ENCODE results near the gene USH2A. TPM values are rescaled to one million over a fixed set of nuclear protein-coding genes. Genes with fewer than 3 reads are reported as not detected.

USH2A gene
- total RNA-seq, 2 donors from 2014 or later = 0.62 to 3.1 TPM

- Mint-ChIP-seq H3K4me1 (peaks cover 6% of the 10 kb centered on the region), H3K9me3 (no peaks in the 10 kb centered on the region), H3K4me3 (no peak overlapping the region), H3K27me3 (ENCODE audit: insufficient read depth) (no peaks in the 10 kb centered on the region), H3K36me3 (ENCODE audit: low read depth) (no peaks in the 10 kb centered on the region), H3K27ac (no peak overlapping the region)
- H3K9ac ChIP-seq (ENCODE audit: extremely low read depth, low read length, poor library complexity, severe bottlenecking) = no peak overlapping the region
- H3K9me3 ChIP-seq (ENCODE audit: control insufficient read depth, low read length) = no peaks in the 10 kb centered on the region
- H3K36me3 ChIP-seq (ENCODE audit: control insufficient read depth, insufficient read depth, low read length) = no peaks in the 10 kb centered on the region
- 91 to 94% methylated on average over 2 of the region's 3 CpGs for WGBS, 2 experiments (ENCODE audit: insufficient coverage in 1 of 2, insufficient read length in 1 of 2)
- TF ChIP-seq, protein P1, sequence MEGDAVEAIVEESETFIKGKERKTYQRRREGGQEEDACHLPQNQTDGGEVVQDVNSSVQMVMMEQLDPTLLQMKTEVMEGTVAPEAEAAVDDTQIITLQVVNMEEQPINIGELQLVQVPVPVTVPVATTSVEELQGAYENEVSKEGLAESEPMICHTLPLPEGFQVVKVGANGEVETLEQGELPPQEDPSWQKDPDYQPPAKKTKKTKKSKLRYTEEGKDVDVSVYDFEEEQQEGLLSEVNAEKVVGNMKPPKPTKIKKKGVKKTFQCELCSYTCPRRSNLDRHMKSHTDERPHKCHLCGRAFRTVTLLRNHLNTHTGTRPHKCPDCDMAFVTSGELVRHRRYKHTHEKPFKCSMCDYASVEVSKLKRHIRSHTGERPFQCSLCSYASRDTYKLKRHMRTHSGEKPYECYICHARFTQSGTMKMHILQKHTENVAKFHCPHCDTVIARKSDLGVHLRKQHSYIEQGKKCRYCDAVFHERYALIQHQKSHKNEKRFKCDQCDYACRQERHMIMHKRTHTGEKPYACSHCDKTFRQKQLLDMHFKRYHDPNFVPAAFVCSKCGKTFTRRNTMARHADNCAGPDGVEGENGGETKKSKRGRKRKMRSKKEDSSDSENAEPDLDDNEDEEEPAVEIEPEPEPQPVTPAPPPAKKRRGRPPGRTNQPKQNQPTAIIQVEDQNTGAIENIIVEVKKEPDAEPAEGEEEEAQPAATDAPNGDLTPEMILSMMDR (conservative IDR thresholded peaks at IDR 0.05) = no peak
- H3K27me3 ChIP-seq (ENCODE audit: control insufficient read depth, insufficient read depth, low read length, poor library complexity, severe bottlenecking) = no peaks in the 10 kb centered on the region
- no peak overlapping the region for H3K4me3 ChIP-seq (ENCODE audit: low read length)
- DNase-seq = no peak
- no peak overlapping the region for H3K27ac ChIP-seq (ENCODE audit: low read depth, low read length)
- no peaks in the 10 kb centered on the region for H3K4me1 ChIP-seq (ENCODE audit: control insufficient read depth, insufficient read depth, low read length)
These were observed 222.3 kb downstream of the USH2A start for GRCh38 chr1:216200941-216201340.

DNA sequence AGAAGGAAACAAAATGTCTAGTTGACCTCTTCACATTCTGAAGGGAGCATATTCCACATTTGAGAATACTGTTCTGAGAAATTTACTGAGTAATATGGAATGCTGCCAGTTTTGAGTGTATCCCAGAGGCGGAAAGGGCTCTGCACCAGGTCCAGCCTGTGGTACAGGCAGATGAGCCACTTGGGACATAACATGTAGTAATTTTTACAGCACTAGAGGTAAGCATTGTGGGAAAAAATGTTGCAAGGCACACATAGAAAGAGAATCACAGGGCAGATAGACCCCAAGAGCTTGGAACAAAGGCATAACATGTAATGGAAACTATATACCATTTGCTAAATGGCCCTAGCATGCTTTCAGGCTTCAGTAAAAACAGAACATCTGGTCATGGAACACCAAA is 228.5 kb downstream of the USH2A start:
- no peak overlapping the region for H3K4me3 Mint-ChIP-seq
- Histone ChIP-seq H3K27ac (ENCODE audit: low read depth, low read length) (no peak overlapping the region), H3K27me3 (ENCODE audit: control insufficient read depth, insufficient read depth, low read length, poor library complexity, severe bottlenecking) (no peaks in the 10 kb centered on the region), H3K4me3 (ENCODE audit: low read length) (no peak overlapping the region), H3K9ac (ENCODE audit: extremely low read depth, low read length, poor library complexity, severe bottlenecking) (no peak overlapping the region), H3K9me3 (ENCODE audit: control insufficient read depth, low read length) (no peaks in the 10 kb centered on the region), H3K4me1 (ENCODE audit: control insufficient read depth, insufficient read depth, low read length) (no peaks in the 10 kb centered on the region), H3K36me3 (ENCODE audit: control insufficient read depth, insufficient read depth, low read length) (no peaks in the 10 kb centered on the region)
- no peaks in the 10 kb centered on the region for H3K9me3 Mint-ChIP-seq
- H3K27ac Mint-ChIP-seq = no peak overlapping the region
- peaks cover 12% of the 10 kb centered on the region for H3K4me1 Mint-ChIP-seq
- WGBS, 2 experiments (ENCODE audit: insufficient coverage in 1 of 2, insufficient read length in 1 of 2) = 83 to 88% methylated on average over 1 of the region's 1 CpG
- H3K36me3 Mint-ChIP-seq (ENCODE audit: low read depth) = no peaks in the 10 kb centered on the region
- TF ChIP-seq, protein P1 (conservative IDR thresholded peaks at IDR 0.05) = no peak
- DNase-seq = no peak
- H3K27me3 Mint-ChIP-seq (ENCODE audit: insufficient read depth) = no peaks in the 10 kb centered on the region

DNA sequence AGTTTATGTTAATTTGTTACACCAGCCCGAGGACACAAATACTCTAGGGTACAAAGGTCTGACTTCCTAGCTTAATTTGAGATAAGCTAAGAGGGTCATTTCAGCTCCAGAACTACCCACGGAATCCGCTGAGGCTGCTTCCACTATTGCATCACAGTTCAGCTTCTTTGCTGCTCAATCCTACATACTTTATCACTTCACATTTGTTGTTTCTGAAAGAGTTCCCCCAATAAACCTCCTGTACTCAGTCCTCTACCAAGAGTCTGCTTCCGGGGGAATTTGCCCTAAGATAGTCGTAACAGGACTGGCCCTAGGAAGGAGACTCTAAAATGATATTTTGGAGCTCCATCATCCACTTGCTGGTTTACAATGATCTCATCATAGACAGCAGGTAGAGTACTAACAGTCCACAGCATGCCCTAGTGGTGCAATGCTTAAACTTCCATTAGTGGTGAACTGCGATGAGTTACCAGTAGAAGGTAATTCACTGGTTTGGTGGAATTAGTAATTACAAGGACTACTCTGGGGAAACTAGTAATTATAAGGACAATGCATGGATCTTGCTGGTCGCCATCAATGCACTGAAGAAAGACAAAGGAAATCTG is 229.3 kb downstream of the USH2A start:
- Mint-ChIP-seq H3K4me3 (no peak overlapping the region), H3K27ac (no peak overlapping the region), H3K27me3 (ENCODE audit: insufficient read depth) (no peaks in the 10 kb centered on the region), H3K36me3 (ENCODE audit: low read depth) (no peaks in the 10 kb centered on the region), H3K9me3 (no peaks in the 10 kb centered on the region), H3K4me1 (peaks cover 12% of the 10 kb centered on the region)
- H3K36me3 ChIP-seq (ENCODE audit: control insufficient read depth, insufficient read depth, low read length) = no peaks in the 10 kb centered on the region
- TF ChIP-seq, protein P1 (conservative IDR thresholded peaks at IDR 0.05) = peak; percentile 76
- no peaks in the 10 kb centered on the region for H3K27me3 ChIP-seq (ENCODE audit: control insufficient read depth, insufficient read depth, low read length, poor library complexity, severe bottlenecking)
- no peak for DNase-seq
- no peaks in the 10 kb centered on the region for H3K9me3 ChIP-seq (ENCODE audit: control insufficient read depth, low read length)
- no peak overlapping the region for H3K27ac ChIP-seq (ENCODE audit: low read depth, low read length)
- no peak overlapping the region for H3K9ac ChIP-seq (ENCODE audit: extremely low read depth, low read length, poor library complexity, severe bottlenecking)
- no peaks in the 10 kb centered on the region for H3K4me1 ChIP-seq (ENCODE audit: control insufficient read depth, insufficient read depth, low read length)
- no peak overlapping the region for H3K4me3 ChIP-seq (ENCODE audit: low read length)
- 84 to 92% methylated on average over 6 to 7 of the region's 7 CpGs for WGBS, 2 experiments (ENCODE audit: insufficient coverage in 1 of 2, insufficient read length in 1 of 2)

All from endodermal cell (in vitro differentiated cells).